H9 (cell line): ENCODE results near the gene C21orf58. TPM values are rescaled to one million over a fixed set of nuclear protein-coding genes. Genes with fewer than 3 reads are reported as not detected.

Source experiments
- DNase-seq: peaks from one replicate; pipeline ENCODE4 v3.0.0-alpha.2; 2017
- H2AFZ ChIP-seq: one replicate; pipeline ENCODE4 v1.6.1; 2013; ENCODE audit warnings: mild to moderate bottlenecking, low read length, control low read depth, moderate library complexity
- H2AK5ac ChIP-seq: 2 replicates; pipeline ENCODE4 v1.6.1; 2013; ENCODE audit warnings: low read length, control low read depth, mixed read lengths; ENCODE audit not compliant: insufficient read length
- H2BK120ac ChIP-seq: one replicate; pipeline ENCODE4 v1.6.1; 2013; ENCODE audit warnings: low read depth, mild to moderate bottlenecking, low read length, control low read depth, inconsistent platforms; ENCODE audit not compliant: poor library complexity, severe bottlenecking
- H2BK12ac ChIP-seq: 2 replicates; pipeline ENCODE4 v1.6.1; 2013; ENCODE audit warnings: low read length, control low read depth, mixed read lengths, low read depth; ENCODE audit not compliant: insufficient read length
- H2BK15ac ChIP-seq: 2 replicates; pipeline ENCODE4 v1.6.1; 2013; ENCODE audit warnings: low read depth, low read length, control low read depth
- H2BK20ac ChIP-seq: one replicate; pipeline ENCODE4 v1.6.1; 2013; ENCODE audit warnings: low read depth, mild to moderate bottlenecking, low read length, control low read depth, inconsistent platforms; ENCODE audit not compliant: poor library complexity, severe bottlenecking
- H2BK5ac ChIP-seq: 2 replicates; pipeline ENCODE4 v1.6.1; 2013; ENCODE audit warnings: low read length, control low read depth, mixed read lengths; ENCODE audit not compliant: insufficient read length
- H3K14ac ChIP-seq: 2 replicates; pipeline ENCODE4 v1.6.1; 2013; ENCODE audit warnings: low read length, control low read depth; ENCODE audit not compliant: insufficient read depth
- H3K18ac ChIP-seq: 2 replicates; pipeline ENCODE4 v1.6.1; 2013; ENCODE audit warnings: low read depth, mild to moderate bottlenecking, mixed read lengths, low read length, control low read depth; ENCODE audit not compliant: insufficient read length
- H3K23ac ChIP-seq: 2 replicates; pipeline ENCODE4 v1.6.1; 2013; ENCODE audit warnings: low read length, control low read depth, mixed read lengths, low read depth; ENCODE audit not compliant: insufficient read length
- H3K23me2 ChIP-seq: 2 replicates; pipeline ENCODE4 v1.6.1; 2013; ENCODE audit warnings: low read depth, mild to moderate bottlenecking, mixed read lengths, low read length, control low read depth; ENCODE audit not compliant: insufficient read length, poor library complexity, severe bottlenecking
- H3K27ac ChIP-seq: 2 replicates; pipeline ENCODE4 v1.5.1; 2013; ENCODE audit warnings: low read length, control low read depth, mixed read lengths, low read depth; ENCODE audit not compliant: insufficient read length
- H3K27me3 ChIP-seq: 2 replicates; pipeline ENCODE4 v1.6.1; 2013; ENCODE audit warnings: low read length, control low read depth, inconsistent platforms; ENCODE audit not compliant: insufficient read depth
- H3K4ac ChIP-seq: 2 replicates; pipeline ENCODE4 v1.6.1; 2013; ENCODE audit warnings: low read depth, mild to moderate bottlenecking, control low read depth, inconsistent platforms, low read length, moderate library complexity
- H3K4me1 ChIP-seq: 2 replicates; pipeline ENCODE4 v1.6.1; 2013; ENCODE audit warnings: low read length, control low read depth, inconsistent platforms; ENCODE audit not compliant: insufficient read depth
- H3K4me2 ChIP-seq: 2 replicates; pipeline ENCODE4 v1.6.1; 2013; ENCODE audit warnings: low read length, control low read depth, mixed read lengths; ENCODE audit not compliant: insufficient read length, insufficient read depth
- H3K56ac ChIP-seq: 2 replicates; pipeline ENCODE4 v1.6.1; 2013; ENCODE audit warnings: low read depth, mild to moderate bottlenecking, mixed read lengths, low read length, control low read depth; ENCODE audit not compliant: insufficient read length
- H3K79me1 ChIP-seq: 2 replicates; pipeline ENCODE4 v1.6.1; 2013; ENCODE audit warnings: low read depth, mild to moderate bottlenecking, moderate library complexity, low read length, control low read depth, inconsistent platforms; ENCODE audit not compliant: insufficient read depth, poor library complexity, severe bottlenecking
- H3K79me2 ChIP-seq: 2 replicates; pipeline ENCODE4 v1.6.1; 2013; ENCODE audit warnings: low read length, control low read depth, inconsistent platforms; ENCODE audit not compliant: insufficient read depth
- H3K9ac ChIP-seq: 2 replicates; pipeline ENCODE4 v1.6.1; 2013; ENCODE audit warnings: low read length, control low read depth, mixed read lengths; ENCODE audit not compliant: insufficient read length; ENCODE audit errors: extremely low read depth
- H3K9me3 ChIP-seq: one replicate; pipeline ENCODE4 v1.6.1; 2013; ENCODE audit warnings: low read depth, low read length, inconsistent platforms; ENCODE audit not compliant: control insufficient read depth
- H3T11ph ChIP-seq: one replicate; pipeline ENCODE4 v1.6.1; 2013; ENCODE audit warnings: mild to moderate bottlenecking, low read length, control low read depth, inconsistent platforms
- H4K20me1 ChIP-seq: one replicate; pipeline ENCODE4 v1.6.1; 2013; ENCODE audit not compliant: control insufficient read depth, insufficient read length, insufficient read depth
- H4K5ac ChIP-seq: 2 replicates; pipeline ENCODE4 v1.6.1; 2013; ENCODE audit warnings: low read depth, mild to moderate bottlenecking, mixed read lengths, low read length, control low read depth; ENCODE audit not compliant: insufficient read length
- H4K8ac ChIP-seq: replicated peaks from 2 replicates; pipeline ENCODE4 v1.6.1; 2013; ENCODE audit warnings: low read length, control low read depth, mixed read lengths, low read depth; ENCODE audit not compliant: insufficient read length
- H4K91ac ChIP-seq: 2 replicates; pipeline ENCODE4 v1.6.1; 2013; ENCODE audit warnings: low read depth, mild to moderate bottlenecking, moderate library complexity, mixed read lengths, low read length, control low read depth; ENCODE audit not compliant: insufficient read length
- H3K27ac Mint-ChIP-seq, 3 experiments: 2 replicates in 2 of 3; 3 replicates in 1 of 3; pipeline ENCODE4 v1.8.0; 2020 to 2021; ENCODE audit warnings: mixed read lengths in 3 of 3, mild to moderate bottlenecking in 1 of 3, moderate library complexity in 1 of 3
- H3K27me3 Mint-ChIP-seq: 2 replicates; pipeline ENCODE4 v1.8.0; 2021; ENCODE audit warnings: low read depth, mild to moderate bottlenecking, moderate library complexity, mixed read lengths
- H3K36me3 Mint-ChIP-seq, 3 experiments: 2 replicates in 2 of 3; 3 replicates in 1 of 3; pipeline ENCODE4 v1.8.0; 2020 to 2021; ENCODE audit warnings: low read depth in 3 of 3, mixed read lengths in 3 of 3; ENCODE audit not compliant: insufficient read depth in 1 of 3
- H3K4me1 Mint-ChIP-seq, 2 experiments: 2 replicates each; pipeline ENCODE4 v1.8.0; 2020; ENCODE audit warnings: mixed read lengths in 2 of 2
- H3K4me3 Mint-ChIP-seq, 2 experiments: 2 replicates in 1 of 2; 3 replicates in 1 of 2; pipeline ENCODE4 v1.8.0; 2020 to 2021; ENCODE audit warnings: mild to moderate bottlenecking in 2 of 2, mixed read lengths in 2 of 2, moderate library complexity in 1 of 2
- H3K9me3 Mint-ChIP-seq, 2 experiments: 2 replicates in 1 of 2; 3 replicates in 1 of 2; pipeline ENCODE4 v1.8.0; 2020; ENCODE audit warnings: mild to moderate bottlenecking in 2 of 2, mixed read lengths in 2 of 2, moderate library complexity in 1 of 2
- WGBS: extraction: QIAGEN DNeasy Blood & Tissue Kit; methylation state at CpG from one replicate; pipeline ENCODE4 v1.1.7; 2013; ENCODE audit warnings: missing lambda C conversion rate, low lambda C conversion rate, mixed read lengths; ENCODE audit not compliant: insufficient read length; ENCODE audit errors: extremely low coverage; 5-methylcytosine and 5-hydroxymethylcytosine counted together
- total RNA-seq: library from RNA; stranded (reverse); gene quantifications from 2 replicates; pipeline ENCODE4 v1.2.1, GENCODE V29; 2021
- TF ChIP-seq, protein P1 (sequence below): fragments of 200-600 bp; sonication (generic); conservative IDR thresholded peaks from 3 replicates; pipeline ENCODE4 v1.8.0; 2021; ENCODE audit warnings: antibody characterized with exemption, mild to moderate bottlenecking

Gene C21orf58
- total RNA-seq, 1 experiment from 2014 or later = 17.2 TPM

DNA sequence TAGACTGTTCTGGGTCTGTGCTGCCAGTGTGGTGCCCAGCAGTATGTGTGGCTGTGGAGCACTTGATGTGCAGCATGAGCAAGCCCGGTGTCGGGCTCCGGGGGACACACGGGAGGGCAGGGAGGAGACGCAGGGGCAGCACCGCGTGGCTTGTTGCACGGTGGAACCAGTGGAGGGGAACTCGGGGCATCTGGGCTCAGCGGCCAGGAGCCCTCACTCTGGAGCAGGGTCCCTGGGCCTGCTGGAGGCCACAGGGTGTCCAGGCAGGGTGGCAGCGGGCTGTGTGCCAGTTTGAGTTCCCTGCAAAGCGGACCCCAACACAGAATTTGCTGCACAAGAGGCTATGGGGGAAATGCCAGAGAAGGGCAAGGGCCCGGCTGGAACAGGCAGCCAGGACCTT, 30.8 kb upstream of the C21orf58 start:
- H4K8ac ChIP-seq = no peak overlapping the region
- H2BK120ac ChIP-seq = no peak overlapping the region
- no peaks in the 10 kb centered on the region for H3K27me3 ChIP-seq
- H2BK5ac ChIP-seq = no peak overlapping the region
- no peaks in the 10 kb centered on the region for H3K9me3 Mint-ChIP-seq
- no peak overlapping the region for H4K91ac ChIP-seq
- H3K4me3 Mint-ChIP-seq = no peak overlapping the region
- H3K4me1 Mint-ChIP-seq = no peaks in the 10 kb centered on the region
- H3K23me2 ChIP-seq = no peaks in the 10 kb centered on the region
- H3K9me3 ChIP-seq = no peaks in the 10 kb centered on the region
- H4K5ac ChIP-seq = no peak overlapping the region
- no peak overlapping the region for H2BK12ac ChIP-seq
- H3K4me1 ChIP-seq = no peaks in the 10 kb centered on the region
- peaks cover 34 to 75% (median 70%) of the 10 kb centered on the region in 3 experiments; a peak in 6 of 7 replicates for H3K36me3 Mint-ChIP-seq
- H2BK20ac ChIP-seq = no peak overlapping the region
- H3K4ac ChIP-seq = no peak overlapping the region
- H4K20me1 ChIP-seq = no peaks in the 10 kb centered on the region
- no peak overlapping the region for H3K56ac ChIP-seq
- H2BK15ac ChIP-seq = no peak overlapping the region
- H3K79me1 ChIP-seq = no peaks in the 10 kb centered on the region
- H3T11ph ChIP-seq = no peak overlapping the region
- H2AK5ac ChIP-seq = no peak overlapping the region
- H3K27me3 Mint-ChIP-seq = no peaks in the 10 kb centered on the region
- no peak for DNase-seq
- H3K4me2 ChIP-seq = no peak overlapping the region
- TF ChIP-seq, protein P1, sequence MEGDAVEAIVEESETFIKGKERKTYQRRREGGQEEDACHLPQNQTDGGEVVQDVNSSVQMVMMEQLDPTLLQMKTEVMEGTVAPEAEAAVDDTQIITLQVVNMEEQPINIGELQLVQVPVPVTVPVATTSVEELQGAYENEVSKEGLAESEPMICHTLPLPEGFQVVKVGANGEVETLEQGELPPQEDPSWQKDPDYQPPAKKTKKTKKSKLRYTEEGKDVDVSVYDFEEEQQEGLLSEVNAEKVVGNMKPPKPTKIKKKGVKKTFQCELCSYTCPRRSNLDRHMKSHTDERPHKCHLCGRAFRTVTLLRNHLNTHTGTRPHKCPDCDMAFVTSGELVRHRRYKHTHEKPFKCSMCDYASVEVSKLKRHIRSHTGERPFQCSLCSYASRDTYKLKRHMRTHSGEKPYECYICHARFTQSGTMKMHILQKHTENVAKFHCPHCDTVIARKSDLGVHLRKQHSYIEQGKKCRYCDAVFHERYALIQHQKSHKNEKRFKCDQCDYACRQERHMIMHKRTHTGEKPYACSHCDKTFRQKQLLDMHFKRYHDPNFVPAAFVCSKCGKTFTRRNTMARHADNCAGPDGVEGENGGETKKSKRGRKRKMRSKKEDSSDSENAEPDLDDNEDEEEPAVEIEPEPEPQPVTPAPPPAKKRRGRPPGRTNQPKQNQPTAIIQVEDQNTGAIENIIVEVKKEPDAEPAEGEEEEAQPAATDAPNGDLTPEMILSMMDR = no peak
- no peak overlapping the region for H3K27ac Mint-ChIP-seq
- no peaks in the 10 kb centered on the region for H3K79me2 ChIP-seq
- no peak overlapping the region for H3K14ac ChIP-seq
- WGBS = no CpG with 5 or more reads among the region's 13 CpGs
- no peak overlapping the region for H3K23ac ChIP-seq
- H3K18ac ChIP-seq = no peak overlapping the region
- H3K9ac ChIP-seq = no peak overlapping the region
- H2AFZ ChIP-seq = no peak overlapping the region
- H3K27ac ChIP-seq = no peak overlapping the region
